Activated CD4-positive, alpha-beta memory T cell treated with anti-CD3 and anti-CD28 coated beads, Interleukin-2, amount 10 ng/mL, durations not matched to agents 7 days and 5 days (primary cell): ENCODE measurements around the gene OGFOD2. TPM values are rescaled to one million over a fixed set of nuclear protein-coding genes. Genes with fewer than 3 reads are reported as not detected.

Source experiments
- CTCF ChIA-PET: fragments of 350-600 bp; sonication (Branson Sonifier 250); formaldehyde crosslinking; loops from one replicate; lab custom pipeline; 2021; ENCODE audit warnings: antibody characterized with exemption, inconsistent platforms; lab: Charles Lee
- POLR2A ChIA-PET: fragments of 350-600 bp; sonication (Branson Sonifier 250); formaldehyde crosslinking; loops from one replicate; lab custom pipeline; 2021; ENCODE audit warnings: antibody characterized with exemption; lab: Charles Lee
- DNase-seq: peaks from one replicate; pipeline ENCODE4 v3.0.0-alpha.2; 2020
- H3K27ac Mint-ChIP-seq: one replicate; pipeline ENCODE4 v1.8.0; 2021; ENCODE audit warnings: mild to moderate bottlenecking, mixed read lengths
- H3K27me3 Mint-ChIP-seq: one replicate; pipeline ENCODE4 v1.8.0; 2021; ENCODE audit warnings: mixed read lengths
- H3K36me3 Mint-ChIP-seq: one replicate; pipeline ENCODE4 v1.8.0; 2021; ENCODE audit warnings: low read depth, mixed read lengths
- H3K4me1 Mint-ChIP-seq: one replicate; pipeline ENCODE4 v1.8.0; 2021; ENCODE audit warnings: mixed read lengths
- H3K4me3 Mint-ChIP-seq: one replicate; pipeline ENCODE4 v1.8.0; 2021; ENCODE audit warnings: mild to moderate bottlenecking, mixed read lengths
- H3K9me3 Mint-ChIP-seq: one replicate; pipeline ENCODE4 v1.8.0; 2021; ENCODE audit warnings: mixed read lengths
- total RNA-seq, 2 experiments: library from RNA; stranded (reverse); gene quantifications; one replicate each; pipeline ENCODE4 v1.2.3, GENCODE V29; 2021

OGFOD2 gene
- total RNA-seq, 2 experiments from 2014 or later = 24.7 to 25.4 TPM

DNA sequence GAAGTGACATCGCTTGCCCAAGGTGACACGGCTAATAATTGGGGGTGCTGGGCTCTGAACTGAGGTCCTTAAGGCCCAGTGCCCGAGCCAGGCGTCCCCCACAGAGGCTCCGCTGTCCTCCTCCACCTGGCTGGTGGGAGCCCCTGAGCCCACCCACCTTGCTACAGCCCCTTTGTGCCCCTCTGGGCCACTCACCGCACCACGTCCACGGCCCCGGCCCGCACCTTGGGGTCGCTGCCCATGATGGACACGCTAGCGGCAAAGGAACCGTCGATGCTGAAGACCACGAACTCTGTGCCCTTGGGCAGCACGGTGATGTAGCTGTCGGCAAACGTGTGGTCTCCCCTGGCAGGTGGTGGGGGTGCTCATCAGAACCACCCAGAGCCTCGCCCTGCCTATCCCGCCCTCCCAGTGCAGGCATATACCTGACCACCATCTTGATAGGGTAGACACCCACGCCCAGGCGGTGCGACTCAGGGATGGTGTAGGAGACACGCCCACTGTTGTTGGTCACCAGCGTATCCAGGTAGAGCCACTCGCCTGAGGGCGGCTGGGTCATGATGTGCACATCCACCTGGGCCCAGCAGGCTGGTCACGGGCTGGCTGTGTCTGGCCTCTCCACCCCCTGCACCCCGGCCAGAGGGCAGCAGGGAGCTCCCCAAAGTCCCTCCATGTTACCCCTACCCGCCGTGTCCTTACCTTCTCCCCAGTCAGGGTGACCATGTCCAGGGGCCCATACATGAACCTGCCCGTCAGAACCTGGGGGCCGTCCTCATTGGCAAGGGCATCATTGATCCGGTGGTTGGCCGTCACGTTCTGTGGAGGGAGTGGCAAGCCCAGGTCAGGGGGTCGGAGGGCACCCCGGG is 12.3 kb downstream of the OGFOD2 start:
- Mint-ChIP-seq H3K4me3 (no peak overlapping the region), H3K27me3 (no peaks in the 10 kb centered on the region), H3K36me3 (peaks cover 15% of the 10 kb centered on the region), H3K27ac (no peak overlapping the region), H3K4me1 (peaks cover 31% of the 10 kb centered on the region), H3K9me3 (no peaks in the 10 kb centered on the region)
- no peak for DNase-seq
- ChIA-PET CTCF (no interaction called here), POLR2A (interaction anchor here (1.4 kb wide), 1 partner anchor 12 kb away, joined by 3 read pairs; the partner anchor contains the start of gene OGFOD2)

DNA sequence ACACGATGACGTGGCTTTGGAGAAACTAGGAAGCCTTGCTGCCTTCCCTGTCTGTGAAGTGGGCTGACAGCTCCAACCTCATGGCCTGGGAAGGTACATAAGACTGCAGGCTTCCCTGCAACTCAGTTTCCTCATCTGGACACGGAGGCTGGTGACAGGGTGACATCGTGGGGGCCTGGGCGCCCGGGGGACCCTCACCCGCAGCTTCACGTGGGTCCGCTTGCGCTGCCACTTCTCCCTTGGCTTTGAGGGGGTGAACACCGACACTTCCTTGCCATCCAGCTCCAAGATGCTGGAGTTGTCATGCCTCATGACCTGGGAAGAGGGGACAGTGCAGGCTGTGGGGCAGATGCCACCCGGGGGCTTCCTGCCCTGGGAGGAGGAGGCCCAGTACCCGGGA is 13.0 kb downstream of the OGFOD2 start:
- H3K4me3 Mint-ChIP-seq = no peak overlapping the region
- peaks cover 9% of the 10 kb centered on the region for H3K36me3 Mint-ChIP-seq
- H3K4me1 Mint-ChIP-seq = peaks cover 24% of the 10 kb centered on the region
- no peak for DNase-seq
- ChIA-PET POLR2A (interaction anchor here (1.5 kb wide), 1 partner anchor 13 kb away, joined by 3 read pairs; the partner anchor contains the start of gene OGFOD2), CTCF (no interaction called here)
- H3K9me3 Mint-ChIP-seq = no peaks in the 10 kb centered on the region
- no peaks in the 10 kb centered on the region for H3K27me3 Mint-ChIP-seq
- H3K27ac Mint-ChIP-seq = no peak overlapping the region

DNA sequence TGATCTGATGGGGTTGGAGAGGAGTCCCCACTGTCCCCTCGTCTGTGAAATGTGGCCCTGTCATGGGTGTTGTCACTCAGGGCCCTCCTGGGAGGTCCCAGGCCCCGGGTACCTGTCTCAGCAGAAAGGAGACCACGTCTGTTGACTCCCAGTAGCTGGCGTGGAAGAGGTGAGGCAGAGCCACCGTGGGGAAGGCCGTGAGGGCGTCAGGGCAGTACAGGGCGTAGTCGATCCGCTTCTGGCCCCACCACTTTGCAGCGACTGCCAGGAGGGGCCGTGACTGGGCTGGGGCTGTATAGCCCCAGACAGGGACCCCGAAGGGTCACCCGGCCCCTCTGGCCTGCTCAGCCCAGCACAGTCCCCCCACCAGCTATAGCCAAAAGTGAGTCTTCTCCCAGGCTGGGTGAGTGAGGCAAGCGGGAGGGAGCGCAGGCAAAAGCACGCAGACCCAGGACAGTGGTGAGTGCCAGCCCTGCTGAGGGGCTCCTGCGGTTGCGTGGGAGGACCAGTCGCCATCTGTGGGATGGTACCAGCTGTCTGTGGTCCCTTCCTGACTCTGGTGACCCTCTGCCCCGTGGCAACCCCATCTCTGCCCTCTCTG is 13.7 kb downstream of the OGFOD2 start:
- DNase-seq = no peak
- ChIA-PET CTCF (no interaction called here), POLR2A (interaction anchor here (0.5 to 1.5 kb wide), 2 partner anchors 13 to 244 kb away, joined by 3 read pairs; partner anchors contain the start of genes MPHOSPH9, MTRFR and OGFOD2)
- H3K9me3 Mint-ChIP-seq = no peaks in the 10 kb centered on the region
- no peak overlapping the region for H3K4me3 Mint-ChIP-seq
- peaks cover 5% of the 10 kb centered on the region for H3K36me3 Mint-ChIP-seq
- H3K27me3 Mint-ChIP-seq = no peaks in the 10 kb centered on the region
- H3K27ac Mint-ChIP-seq = no peak overlapping the region
- H3K4me1 Mint-ChIP-seq = peaks cover 23% of the 10 kb centered on the region

GRCh38 chr12:122989225-122989839 is 14.3 kb downstream of the OGFOD2 start:
- peaks cover 16% of the 10 kb centered on the region for H3K4me1 Mint-ChIP-seq
- no peak for DNase-seq
- H3K4me3 Mint-ChIP-seq = no peak overlapping the region
- no peaks in the 10 kb centered on the region for H3K9me3 Mint-ChIP-seq
- H3K36me3 Mint-ChIP-seq = peaks cover 3% of the 10 kb centered on the region
- no peaks in the 10 kb centered on the region for H3K27me3 Mint-ChIP-seq
- POLR2A ChIA-PET = interaction anchor here (0.5 to 1.5 kb wide), 3 partner anchors 14 to 244 kb away, joined by 3 read pairs; partner anchors contain the start of genes MPHOSPH9, MTRFR and OGFOD2
- H3K27ac Mint-ChIP-seq = no peak overlapping the region
- CTCF ChIA-PET = interaction anchor here (1.9 kb wide), 1 partner anchor 7 kb away, joined by 5 read pairs; no protein-coding TSS in a partner anchor

DNA sequence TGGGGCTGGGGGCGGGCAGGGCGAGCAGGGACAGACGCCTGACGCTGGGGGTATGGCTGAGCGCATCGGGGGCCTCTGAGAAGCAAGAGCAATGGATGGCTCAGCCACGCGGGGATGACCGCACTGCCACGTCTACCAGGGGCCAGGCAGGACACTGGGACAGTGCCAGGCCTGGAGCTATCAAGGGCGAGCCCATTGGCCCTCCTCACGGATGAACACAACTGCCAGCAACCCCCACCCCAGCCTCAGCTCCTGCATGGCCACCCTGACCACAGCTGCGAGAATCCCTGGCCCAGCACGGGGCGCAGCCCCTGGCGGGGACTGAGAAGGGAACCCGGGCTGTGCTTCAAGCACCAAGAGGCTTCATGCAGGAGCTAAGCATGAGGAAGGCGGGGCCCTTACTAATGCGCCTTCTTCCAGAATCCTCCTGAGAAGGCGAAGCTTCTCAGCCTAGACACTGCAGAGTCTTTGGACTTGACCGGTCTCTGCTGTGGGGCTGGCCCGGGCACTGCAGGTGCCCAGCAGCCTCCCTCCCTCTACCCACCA is 14.9 kb downstream of the OGFOD2 start:
- Mint-ChIP-seq H3K9me3 (no peaks in the 10 kb centered on the region), H3K27ac (no peak overlapping the region), H3K36me3 (no peaks in the 10 kb centered on the region), H3K4me1 (peaks cover 10% of the 10 kb centered on the region), H3K27me3 (no peaks in the 10 kb centered on the region), H3K4me3 (no peak overlapping the region)
- DNase-seq = no peak
- ChIA-PET CTCF (interaction anchor here (1.9 kb wide), 1 partner anchor 8 kb away, joined by 5 read pairs; no protein-coding TSS in a partner anchor), POLR2A (interaction anchor here (0.8 to 1.3 kb wide), 2 partner anchors 8 to 14 kb away, joined by 3 read pairs; partner anchors contain the start of gene OGFOD2)

DNA sequence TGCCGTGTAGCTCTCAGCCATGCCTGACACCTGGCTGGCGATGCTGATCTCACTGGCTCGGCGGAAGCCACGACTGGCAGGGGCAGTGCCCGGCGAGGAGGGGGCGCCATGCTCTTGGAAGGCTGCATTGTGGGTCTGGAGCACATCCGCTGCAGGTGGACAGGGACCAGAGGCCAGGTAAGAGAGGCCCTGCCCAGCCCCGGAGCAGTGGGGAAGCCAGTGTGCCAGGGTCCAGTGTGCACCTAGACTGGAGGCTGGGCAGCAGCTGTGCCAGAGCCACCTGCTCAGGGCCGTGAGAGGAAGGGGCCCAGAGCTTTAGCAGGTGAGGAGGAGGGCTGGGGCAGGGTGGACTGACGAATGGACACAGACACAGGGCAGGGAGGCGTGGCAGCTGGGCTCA is 15.5 kb downstream of the OGFOD2 start:
- Mint-ChIP-seq H3K9me3 (no peaks in the 10 kb centered on the region), H3K4me1 (peaks cover 5% of the 10 kb centered on the region), H3K27ac (no peak overlapping the region), H3K4me3 (no peak overlapping the region), H3K27me3 (no peaks in the 10 kb centered on the region), H3K36me3 (no peaks in the 10 kb centered on the region)
- no peak for DNase-seq
- POLR2A ChIA-PET = interaction anchor here (0.8 to 1.3 kb wide), 2 partner anchors 9 to 15 kb away, joined by 3 read pairs; partner anchors contain the start of gene OGFOD2
- CTCF ChIA-PET = interaction anchor here (1.9 kb wide), 1 partner anchor 8 kb away, joined by 5 read pairs; no protein-coding TSS in a partner anchor

DNA sequence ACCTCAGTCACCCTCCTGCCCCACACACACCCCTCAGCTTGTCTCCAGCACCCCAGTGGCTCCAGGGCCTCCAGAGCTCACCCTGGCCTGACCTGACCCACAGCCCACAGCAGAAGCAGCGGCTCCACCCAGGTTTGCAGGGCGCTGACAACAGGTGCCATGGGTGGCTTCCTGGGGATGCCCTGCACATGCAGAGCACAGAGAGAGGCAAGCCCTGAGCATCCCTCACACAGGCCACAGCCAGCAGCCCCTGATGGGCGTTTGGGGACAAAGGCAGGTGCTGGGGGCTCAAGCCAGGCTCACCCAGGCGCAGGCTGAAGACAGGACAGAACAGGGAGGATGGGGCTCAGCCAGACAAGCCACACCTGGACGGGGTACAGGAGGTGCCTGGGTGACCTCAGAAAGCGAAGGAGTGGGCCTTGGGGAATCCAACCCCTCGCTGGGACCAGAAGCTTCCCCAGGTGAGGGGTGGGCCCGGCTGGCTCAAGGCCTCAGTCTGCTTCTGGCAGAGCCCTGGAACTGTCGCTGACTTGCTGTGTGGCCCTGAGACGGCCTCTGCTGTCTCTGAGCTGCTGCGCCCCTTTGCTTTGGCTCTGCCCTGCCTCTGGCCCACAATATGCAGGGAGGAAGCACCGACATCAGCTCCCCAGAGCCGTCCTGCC is 16.0 kb downstream of the OGFOD2 start:
- POLR2A ChIA-PET = interaction anchor here (1.3 kb wide), 1 partner anchor 16 kb away, joined by 3 read pairs; the partner anchor contains the start of gene OGFOD2
- Mint-ChIP-seq H3K4me1 (peaks cover 5% of the 10 kb centered on the region), H3K27ac (no peak overlapping the region), H3K9me3 (no peaks in the 10 kb centered on the region), H3K36me3 (no peaks in the 10 kb centered on the region), H3K4me3 (no peak overlapping the region), H3K27me3 (no peaks in the 10 kb centered on the region)
- CTCF ChIA-PET = interaction anchor here (1.9 kb wide), 1 partner anchor 9 kb away, joined by 5 read pairs; no protein-coding TSS in a partner anchor
- no peak for DNase-seq

DNA sequence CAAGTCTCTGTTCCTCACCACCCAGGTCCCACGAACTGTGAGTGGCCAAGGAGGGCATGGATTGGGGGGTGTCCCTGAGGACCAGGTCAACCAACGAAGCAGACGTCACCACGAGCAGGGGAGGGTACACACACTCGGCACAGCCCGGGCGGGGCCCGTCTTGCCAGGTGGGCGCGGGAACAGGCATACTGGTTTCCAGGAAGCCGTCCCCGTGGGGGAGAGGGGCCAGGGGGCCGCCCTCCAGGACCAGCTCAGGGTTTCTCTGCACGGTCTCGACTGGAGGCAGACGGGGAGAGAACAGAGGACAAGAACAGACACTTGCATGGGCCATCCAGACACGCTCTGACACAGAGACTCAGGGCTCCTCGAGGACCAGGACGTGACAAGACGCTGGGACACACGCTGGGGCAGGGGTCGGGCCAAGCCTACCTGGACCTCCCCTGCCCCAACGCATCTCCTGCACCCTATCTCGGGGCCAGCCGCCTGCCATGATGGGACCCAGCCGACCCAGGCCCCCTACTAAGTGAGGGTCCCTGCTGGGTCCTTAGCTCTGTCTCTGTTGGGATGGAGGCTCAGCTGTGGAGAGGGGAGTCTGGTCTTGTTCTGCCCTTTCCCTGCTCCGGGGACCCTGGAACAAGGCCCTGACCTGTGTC is 16.7 kb downstream of the OGFOD2 start:
- no peak overlapping the region for H3K27ac Mint-ChIP-seq
- H3K27me3 Mint-ChIP-seq = no peaks in the 10 kb centered on the region
- no peaks in the 10 kb centered on the region for H3K36me3 Mint-ChIP-seq
- ChIA-PET CTCF (no interaction called here), POLR2A (no interaction called here)
- H3K4me3 Mint-ChIP-seq = no peak overlapping the region
- DNase-seq = no peak
- H3K9me3 Mint-ChIP-seq = no peaks in the 10 kb centered on the region
- H3K4me1 Mint-ChIP-seq = peaks cover 5% of the 10 kb centered on the region

DNA sequence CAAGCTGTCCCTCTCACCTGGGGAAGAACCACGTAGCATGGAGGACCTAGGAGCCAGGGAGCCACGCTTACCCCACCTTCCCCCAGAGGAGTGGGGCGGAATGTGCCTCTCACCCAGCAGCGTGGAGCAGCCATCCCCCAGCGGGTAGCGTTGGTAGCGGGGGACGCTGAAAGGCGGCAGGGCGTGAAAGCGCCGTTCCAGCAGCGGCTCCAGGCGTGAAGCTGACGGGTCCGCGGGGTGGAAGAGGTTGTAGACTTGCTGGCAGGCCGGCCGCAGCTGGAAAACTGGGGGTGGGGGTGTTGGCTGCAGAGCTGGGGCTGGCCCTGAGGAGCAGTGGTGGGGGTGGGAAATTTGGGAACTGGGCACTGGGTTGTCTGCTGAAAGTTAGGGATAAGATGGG is 17.3 kb downstream of the OGFOD2 start:
- H3K27me3 Mint-ChIP-seq = no peaks in the 10 kb centered on the region
- H3K27ac Mint-ChIP-seq = no peak overlapping the region
- peaks cover 5% of the 10 kb centered on the region for H3K4me1 Mint-ChIP-seq
- H3K4me3 Mint-ChIP-seq = no peak overlapping the region
- no peaks in the 10 kb centered on the region for H3K36me3 Mint-ChIP-seq
- DNase-seq = no peak
- CTCF ChIA-PET = no interaction called here
- POLR2A ChIA-PET = interaction anchor here (3.0 kb wide), 1 partner anchor 17 kb away, joined by 9 read pairs; the partner anchor contains the start of gene OGFOD2
- no peaks in the 10 kb centered on the region for H3K9me3 Mint-ChIP-seq

DNA sequence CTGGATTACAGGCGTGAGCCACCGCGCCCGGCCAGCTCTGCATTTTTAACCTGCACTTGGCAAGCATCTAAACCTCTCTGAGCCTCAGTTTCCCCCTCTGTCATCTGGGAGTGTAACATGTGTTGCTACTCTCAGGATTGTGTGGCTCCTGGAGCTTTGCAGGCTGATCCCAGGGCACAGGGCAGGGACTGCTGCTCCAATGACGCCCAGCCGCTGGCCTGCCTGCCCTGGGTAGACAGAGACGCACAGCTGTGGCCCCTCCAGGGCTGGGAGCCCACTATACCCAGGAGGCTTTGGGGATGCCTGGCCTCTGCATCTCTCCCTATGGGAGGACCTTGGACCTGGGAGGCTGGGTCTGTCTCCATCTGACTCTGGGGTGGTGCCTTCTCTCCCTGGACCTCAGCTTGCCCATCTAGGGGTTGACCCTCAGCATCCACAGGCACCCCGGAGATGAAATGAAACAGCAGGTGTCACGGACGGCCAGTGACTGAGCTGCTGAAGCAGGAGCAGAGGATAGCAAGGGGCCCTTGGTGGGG is 19.2 kb downstream of the OGFOD2 start:
- CTCF ChIA-PET = no interaction called here
- H3K9me3 Mint-ChIP-seq = no peaks in the 10 kb centered on the region

DNA sequence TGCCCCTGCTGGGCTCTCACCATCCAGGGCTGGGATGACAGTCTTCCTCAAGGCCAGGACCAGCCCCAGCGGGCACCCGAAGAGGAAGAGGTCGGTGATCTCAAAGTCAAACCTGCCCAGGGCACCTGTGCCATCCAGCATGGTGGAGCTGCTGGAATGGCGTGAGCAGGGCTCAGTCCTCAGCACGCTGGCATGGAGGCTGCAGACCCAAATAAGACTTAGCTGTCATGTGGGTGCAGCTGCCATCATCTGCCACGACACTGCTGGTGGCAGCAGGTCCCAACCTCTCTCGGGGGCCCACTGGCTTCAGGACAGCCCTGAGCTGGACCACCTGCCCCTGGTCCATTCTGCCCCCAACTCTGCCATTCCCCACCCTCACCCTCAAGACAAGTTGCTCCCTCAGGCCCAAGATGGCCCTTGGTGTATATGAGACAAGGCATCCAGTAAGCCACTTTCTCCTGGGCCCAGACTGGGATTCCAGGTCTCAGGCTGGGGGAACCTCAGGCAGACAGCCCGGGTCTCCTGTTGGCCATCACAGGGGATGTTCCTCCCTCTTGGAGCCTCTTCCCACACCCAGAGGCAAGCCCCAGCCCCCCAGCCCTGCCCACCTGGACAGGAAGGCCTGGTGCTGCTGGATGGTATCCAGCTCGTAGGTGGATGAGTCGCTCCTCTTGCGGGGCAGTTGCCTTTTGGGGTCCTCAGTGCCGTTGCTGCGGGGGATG is 19.9 kb downstream of the OGFOD2 start:
- H3K4me1 Mint-ChIP-seq = peaks cover 5% of the 10 kb centered on the region
- DNase-seq = no peak
- CTCF ChIA-PET = no interaction called here

More for the DNA sequence above, 19.2 kb downstream of the OGFOD2 start:
- Mint-ChIP-seq H3K36me3 (no peaks in the 10 kb centered on the region), H3K27ac (no peak overlapping the region), H3K4me1 (peaks cover 5% of the 10 kb centered on the region), H3K4me3 (no peak overlapping the region), H3K27me3 (no peaks in the 10 kb centered on the region)
- POLR2A ChIA-PET = interaction anchor here (3.0 kb wide), 1 partner anchor 19 kb away, joined by 9 read pairs; the partner anchor contains the start of gene OGFOD2
- no peak for DNase-seq

More for the DNA sequence above, 19.9 kb downstream of the OGFOD2 start:
- no peaks in the 10 kb centered on the region for H3K27me3 Mint-ChIP-seq
- H3K4me3 Mint-ChIP-seq = no peak overlapping the region
- POLR2A ChIA-PET = interaction anchor here (3.0 kb wide), 1 partner anchor 20 kb away, joined by 9 read pairs; the partner anchor contains the start of gene OGFOD2
- no peak overlapping the region for H3K27ac Mint-ChIP-seq
- no peaks in the 10 kb centered on the region for H3K36me3 Mint-ChIP-seq
- no peaks in the 10 kb centered on the region for H3K9me3 Mint-ChIP-seq
